BE2C (cell line): Measurements from ENCODE around the gene NUP188.

Experiments
- DNase-seq: peaks from one replicate; pipeline ENCODE4 v3.0.0-alpha.2; 2020
- H3K27me3 ChIP-seq: fragments of 250-450 bp; sonication (Bioruptor Pico); 2 replicates; pipeline ENCODE4 v1.5.1; 2020; ENCODE audit warnings: mild to moderate bottlenecking
- H3K36me3 ChIP-seq: fragments of 250-450 bp; sonication (Bioruptor Pico); 2 replicates; pipeline ENCODE4 v1.5.1; 2020; ENCODE audit warnings: mild to moderate bottlenecking
- H3K4me1 ChIP-seq: fragments of 250-450 bp; sonication (Bioruptor Pico); 2 replicates; pipeline ENCODE4 v1.5.1; 2020
- H3K4me3 ChIP-seq: 2 replicates; pipeline ENCODE4 v1.5.1; 2011; ENCODE audit warnings: low read depth, low read length
- H3K9me3 ChIP-seq: fragments of 250-450 bp; sonication (Bioruptor Pico); 2 replicates; pipeline ENCODE4 v1.5.1; 2020
- TF ChIP-seq, protein P1 (sequence below): IDR thresholded peaks from 2 replicates; pipeline ENCODE4 v1.5.1; 2012; ENCODE audit warnings: mild to moderate bottlenecking, low read depth, low read length

Gene NUP188

DNA sequence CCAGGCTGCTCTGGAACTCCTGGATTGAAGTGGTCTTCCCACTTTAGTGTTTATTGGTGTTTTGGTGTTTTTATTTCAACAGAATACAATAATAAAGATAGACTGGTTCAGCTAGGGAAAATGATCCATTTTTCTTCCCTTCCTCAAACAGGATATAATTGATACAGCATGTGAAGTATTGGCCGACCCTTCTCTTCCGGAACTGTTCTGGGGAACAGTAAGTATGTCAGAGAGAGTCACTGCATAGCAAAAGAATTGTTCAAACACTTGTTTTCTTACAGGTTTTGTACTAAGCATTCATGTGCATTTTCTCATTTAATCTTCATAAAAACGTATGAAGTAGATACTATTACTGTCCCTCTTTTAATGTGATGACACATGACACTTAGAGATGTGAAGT is 31.6 kb downstream of the NUP188 start:
- peaks cover 80% of the 10 kb centered on the region for H3K36me3 ChIP-seq
- no peak overlapping the region for H3K4me3 ChIP-seq
- no peaks in the 10 kb centered on the region for H3K4me1 ChIP-seq
- no peaks in the 10 kb centered on the region for H3K9me3 ChIP-seq
- DNase-seq: no peak
- TF ChIP-seq, protein P1, sequence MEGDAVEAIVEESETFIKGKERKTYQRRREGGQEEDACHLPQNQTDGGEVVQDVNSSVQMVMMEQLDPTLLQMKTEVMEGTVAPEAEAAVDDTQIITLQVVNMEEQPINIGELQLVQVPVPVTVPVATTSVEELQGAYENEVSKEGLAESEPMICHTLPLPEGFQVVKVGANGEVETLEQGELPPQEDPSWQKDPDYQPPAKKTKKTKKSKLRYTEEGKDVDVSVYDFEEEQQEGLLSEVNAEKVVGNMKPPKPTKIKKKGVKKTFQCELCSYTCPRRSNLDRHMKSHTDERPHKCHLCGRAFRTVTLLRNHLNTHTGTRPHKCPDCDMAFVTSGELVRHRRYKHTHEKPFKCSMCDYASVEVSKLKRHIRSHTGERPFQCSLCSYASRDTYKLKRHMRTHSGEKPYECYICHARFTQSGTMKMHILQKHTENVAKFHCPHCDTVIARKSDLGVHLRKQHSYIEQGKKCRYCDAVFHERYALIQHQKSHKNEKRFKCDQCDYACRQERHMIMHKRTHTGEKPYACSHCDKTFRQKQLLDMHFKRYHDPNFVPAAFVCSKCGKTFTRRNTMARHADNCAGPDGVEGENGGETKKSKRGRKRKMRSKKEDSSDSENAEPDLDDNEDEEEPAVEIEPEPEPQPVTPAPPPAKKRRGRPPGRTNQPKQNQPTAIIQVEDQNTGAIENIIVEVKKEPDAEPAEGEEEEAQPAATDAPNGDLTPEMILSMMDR: no peak
- no peaks in the 10 kb centered on the region for H3K27me3 ChIP-seq

DNA sequence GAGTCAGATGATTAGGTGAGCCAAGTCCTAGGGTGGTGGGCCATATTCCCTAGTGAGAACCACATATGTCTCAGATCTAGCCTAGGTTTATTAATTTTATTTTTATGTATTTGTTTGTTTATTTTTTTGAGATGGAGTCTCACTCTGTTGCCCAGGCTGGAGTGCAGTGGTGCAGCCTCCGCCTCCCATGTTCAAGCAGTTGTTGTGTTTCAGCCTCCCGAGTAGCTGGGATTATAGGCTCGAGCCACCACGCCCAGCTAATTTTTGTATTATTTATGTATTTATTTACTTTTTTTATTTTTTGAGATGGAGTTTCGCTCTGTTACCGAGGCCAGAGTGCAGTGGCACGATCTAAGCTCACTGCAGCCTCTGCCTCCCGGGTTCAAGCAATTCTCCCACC is 36.0 kb downstream of the NUP188 start:
- no peaks in the 10 kb centered on the region for H3K9me3 ChIP-seq
- TF ChIP-seq, protein P1: no peak
- DNase-seq: no peak
- H3K4me3 ChIP-seq: no peak overlapping the region
- H3K27me3 ChIP-seq: no peaks in the 10 kb centered on the region
- H3K36me3 ChIP-seq: peaks cover 93% of the 10 kb centered on the region
- no peaks in the 10 kb centered on the region for H3K4me1 ChIP-seq

DNA sequence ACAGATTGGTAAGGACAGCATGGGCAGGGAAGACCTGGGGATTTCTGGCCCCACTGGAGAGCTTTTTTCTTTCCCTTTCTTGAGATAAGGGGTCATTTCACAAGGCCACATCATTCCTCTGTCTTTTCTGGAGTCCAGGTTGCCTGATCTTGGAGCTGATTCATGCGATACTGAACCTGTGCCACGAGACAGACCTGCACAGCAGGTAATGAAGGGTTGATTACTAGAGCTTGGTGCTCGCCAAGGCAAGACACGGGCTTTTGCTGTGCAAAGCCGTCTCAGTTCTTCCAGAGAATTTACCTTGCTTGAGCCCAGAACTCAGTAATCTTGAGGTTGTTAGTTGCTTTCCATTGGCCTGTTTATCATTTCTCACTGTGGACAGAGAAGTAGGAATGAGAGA is 39.2 kb downstream of the NUP188 start:
- TF ChIP-seq, protein P1: no peak
- Histone ChIP-seq H3K36me3 (peaks cover 87% of the 10 kb centered on the region), H3K27me3 (no peaks in the 10 kb centered on the region), H3K4me1 (no peaks in the 10 kb centered on the region), H3K9me3 (no peaks in the 10 kb centered on the region), H3K4me3 (no peak overlapping the region)
- no peak for DNase-seq

DNA sequence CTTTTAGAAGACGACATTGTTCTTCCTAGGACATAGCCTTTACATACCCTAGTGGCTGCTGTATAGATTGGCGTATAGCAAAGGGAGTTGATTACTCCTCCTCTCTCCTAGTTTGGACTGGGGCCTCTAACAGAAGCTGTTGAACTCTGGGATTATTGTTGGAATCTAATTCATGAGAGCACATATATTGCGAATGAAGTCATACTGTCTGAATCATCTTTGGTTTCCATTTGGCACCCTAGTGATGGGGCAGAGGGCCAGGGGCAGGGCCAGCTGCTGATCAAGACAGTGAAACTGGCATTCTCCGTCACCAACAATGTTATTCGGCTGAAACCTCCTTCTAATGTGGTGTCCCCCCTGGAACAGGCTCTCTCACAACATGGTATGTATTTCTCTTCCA is 40.3 kb downstream of the NUP188 start:
- peaks cover 81% of the 10 kb centered on the region for H3K36me3 ChIP-seq
- DNase-seq: no peak
- H3K4me1 ChIP-seq: no peaks in the 10 kb centered on the region
- TF ChIP-seq, protein P1: no peak
- no peaks in the 10 kb centered on the region for H3K9me3 ChIP-seq
- no peak overlapping the region for H3K4me3 ChIP-seq
- H3K27me3 ChIP-seq: no peaks in the 10 kb centered on the region

DNA sequence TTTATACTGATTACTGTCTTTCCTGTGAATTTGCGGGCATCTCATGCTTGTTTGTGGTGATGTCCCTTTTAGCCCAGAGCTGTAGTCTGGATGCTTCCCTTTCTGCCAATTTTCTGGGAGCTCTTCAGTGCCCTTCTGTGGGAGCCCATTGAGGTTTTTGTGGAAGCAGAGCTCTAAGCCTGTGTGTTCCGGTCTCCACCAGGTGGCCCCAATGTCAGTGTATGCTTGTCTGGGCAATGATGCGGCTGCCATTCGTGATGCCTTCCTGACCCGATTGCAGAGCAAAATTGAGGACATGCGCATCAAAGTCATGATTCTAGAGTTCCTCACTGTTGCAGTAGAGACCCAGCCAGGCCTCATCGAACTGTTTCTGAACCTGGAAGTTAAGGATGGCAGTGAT is 45.5 kb downstream of the NUP188 start:
- Histone ChIP-seq H3K36me3 (peaks cover 83% of the 10 kb centered on the region), H3K4me3 (no peak overlapping the region), H3K4me1 (no peaks in the 10 kb centered on the region), H3K9me3 (no peaks in the 10 kb centered on the region), H3K27me3 (no peaks in the 10 kb centered on the region)
- peak; percentile 57 for DNase-seq
- TF ChIP-seq, protein P1: peak; percentile 58

DNA sequence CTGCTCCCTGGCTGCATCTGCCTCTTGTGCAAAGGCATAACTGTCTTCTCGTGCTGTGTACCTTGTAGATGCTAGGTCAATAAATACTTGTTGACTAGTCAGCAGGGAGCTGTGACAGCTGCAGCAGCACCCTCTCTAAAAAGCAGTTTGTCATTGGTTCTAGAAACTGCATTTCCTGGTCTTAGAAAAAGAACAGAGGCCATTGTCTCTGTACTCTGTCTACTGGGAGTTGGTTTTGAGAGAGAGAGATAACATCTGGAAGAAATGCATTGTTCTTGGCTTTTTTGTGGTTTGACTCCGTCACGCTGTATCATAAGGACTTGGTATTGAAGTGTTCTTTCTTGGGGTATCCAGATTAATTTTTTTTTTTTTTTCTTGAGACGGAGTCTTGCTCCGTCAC is 48.3 kb downstream of the NUP188 start:
- H3K4me1 ChIP-seq: no peaks in the 10 kb centered on the region
- TF ChIP-seq, protein P1: no peak
- H3K9me3 ChIP-seq: no peaks in the 10 kb centered on the region
- no peak for DNase-seq
- H3K4me3 ChIP-seq: no peak overlapping the region
- H3K36me3 ChIP-seq: peaks cover 83% of the 10 kb centered on the region
- H3K27me3 ChIP-seq: no peaks in the 10 kb centered on the region
